ENCODE results near the gene MSH4. TPM values are rescaled to one million over a fixed set of nuclear protein-coding genes. Genes with fewer than 3 reads are reported as not detected.

The MSH4 gene
- total RNA-seq, 1 experiment from 2014 or later = 0.21 TPM

DNA sequence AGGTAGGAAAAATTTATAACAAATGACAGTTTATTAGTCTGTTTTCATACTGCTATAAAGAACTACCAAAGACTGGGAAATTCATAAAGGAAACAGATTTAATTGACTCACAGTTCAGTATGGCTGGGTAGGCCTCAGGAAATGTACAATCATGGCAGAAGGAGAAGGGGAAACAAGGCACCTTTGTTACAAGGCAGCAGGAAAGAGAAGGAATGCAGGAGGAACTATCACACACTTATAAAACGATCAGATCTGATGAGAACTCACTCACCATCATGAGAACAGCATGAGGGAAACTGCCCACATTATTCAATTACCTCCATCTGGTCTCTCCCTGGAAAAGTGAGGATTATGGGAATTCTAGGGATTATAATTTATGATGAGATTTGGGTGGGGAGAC is 74.3 kb downstream of the MSH4 start:
- Mint-ChIP-seq H3K9me3 (ENCODE audit: unreplicated experiment) (no peaks in the 10 kb centered on the region), H3K4me3 (ENCODE audit: unreplicated experiment) (no peak overlapping the region), H3K4me1 (ENCODE audit: insufficient read depth, unreplicated experiment) (no peaks in the 10 kb centered on the region), H3K27me3 (ENCODE audit: insufficient read depth, unreplicated experiment) (no peaks in the 10 kb centered on the region), H3K36me3 (ENCODE audit: insufficient read depth, unreplicated experiment) (no peaks in the 10 kb centered on the region), H3K27ac (ENCODE audit: low read depth, unreplicated experiment) (no peak overlapping the region)
- intact Hi-C loops (cut with micrococcal nuclease) = no loop called here
- DNase-seq (ENCODE audit: unreplicated experiment) = no peak
- POLR2A ChIA-PET = no interaction called here
- BruUV-seq (replicated peaks) = no TSS peak
- TF ChIP-seq, protein P1, sequence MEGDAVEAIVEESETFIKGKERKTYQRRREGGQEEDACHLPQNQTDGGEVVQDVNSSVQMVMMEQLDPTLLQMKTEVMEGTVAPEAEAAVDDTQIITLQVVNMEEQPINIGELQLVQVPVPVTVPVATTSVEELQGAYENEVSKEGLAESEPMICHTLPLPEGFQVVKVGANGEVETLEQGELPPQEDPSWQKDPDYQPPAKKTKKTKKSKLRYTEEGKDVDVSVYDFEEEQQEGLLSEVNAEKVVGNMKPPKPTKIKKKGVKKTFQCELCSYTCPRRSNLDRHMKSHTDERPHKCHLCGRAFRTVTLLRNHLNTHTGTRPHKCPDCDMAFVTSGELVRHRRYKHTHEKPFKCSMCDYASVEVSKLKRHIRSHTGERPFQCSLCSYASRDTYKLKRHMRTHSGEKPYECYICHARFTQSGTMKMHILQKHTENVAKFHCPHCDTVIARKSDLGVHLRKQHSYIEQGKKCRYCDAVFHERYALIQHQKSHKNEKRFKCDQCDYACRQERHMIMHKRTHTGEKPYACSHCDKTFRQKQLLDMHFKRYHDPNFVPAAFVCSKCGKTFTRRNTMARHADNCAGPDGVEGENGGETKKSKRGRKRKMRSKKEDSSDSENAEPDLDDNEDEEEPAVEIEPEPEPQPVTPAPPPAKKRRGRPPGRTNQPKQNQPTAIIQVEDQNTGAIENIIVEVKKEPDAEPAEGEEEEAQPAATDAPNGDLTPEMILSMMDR (IDR thresholded peaks at IDR 0.05; ENCODE audit: unreplicated experiment) = no peak
- CTCF ChIA-PET = no interaction called here

DNA sequence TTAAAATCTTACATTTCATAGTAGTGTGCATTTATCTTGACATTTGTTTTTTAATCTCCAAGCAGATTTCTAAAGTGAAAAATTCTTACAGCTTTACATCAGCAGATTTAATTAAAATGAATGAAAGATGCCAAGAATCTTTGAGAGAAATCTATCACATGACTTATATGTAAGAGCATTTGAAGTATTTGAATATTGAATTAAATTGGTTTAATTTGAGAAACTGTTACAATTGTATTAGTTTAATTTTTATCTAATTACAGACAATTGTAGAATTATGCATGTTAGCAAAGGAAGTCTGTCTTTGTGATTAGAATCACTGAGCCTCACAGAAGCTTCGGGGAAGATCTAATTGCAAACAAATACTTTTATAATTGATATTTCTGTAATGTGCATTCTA is 83.3 kb downstream of the MSH4 start:
- TF ChIP-seq, protein P1 (IDR thresholded peaks at IDR 0.05; ENCODE audit: unreplicated experiment) = no peak
- Mint-ChIP-seq H3K4me3 (ENCODE audit: unreplicated experiment) (no peak overlapping the region), H3K27me3 (ENCODE audit: insufficient read depth, unreplicated experiment) (no peaks in the 10 kb centered on the region), H3K9me3 (ENCODE audit: unreplicated experiment) (no peaks in the 10 kb centered on the region), H3K4me1 (ENCODE audit: insufficient read depth, unreplicated experiment) (no peaks in the 10 kb centered on the region), H3K36me3 (ENCODE audit: insufficient read depth, unreplicated experiment) (no peaks in the 10 kb centered on the region), H3K27ac (ENCODE audit: low read depth, unreplicated experiment) (no peak overlapping the region)
- ChIA-PET CTCF (interaction anchor here (0.6 kb wide), 2 partner anchors 111 to 521 kb away, joined by 3 to 4 read pairs; no protein-coding TSS in a partner anchor), POLR2A (no interaction called here)
- DNase-seq (ENCODE audit: unreplicated experiment) = no peak
- intact Hi-C loops (cut with micrococcal nuclease) = no loop called here
- BruUV-seq (replicated peaks) = no TSS peak

DNA sequence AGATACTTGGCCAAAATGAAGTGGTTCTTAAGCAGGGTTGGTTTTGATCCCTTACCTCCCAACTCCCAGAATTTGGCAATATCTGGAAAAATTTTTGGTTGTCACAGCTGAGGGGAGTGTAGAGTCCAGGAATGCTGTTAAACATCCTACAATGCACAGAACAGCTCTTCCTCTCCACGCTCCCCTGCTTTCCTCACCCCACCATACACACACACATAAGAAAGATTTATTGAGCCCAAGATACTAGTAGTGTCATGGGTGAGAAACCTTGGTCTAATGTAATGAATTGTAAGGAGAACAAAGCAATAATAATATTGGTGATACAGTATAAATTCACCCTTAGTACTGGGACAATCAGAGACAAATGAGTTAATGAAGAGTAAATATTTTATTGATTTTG is 87.8 kb downstream of the MSH4 start:
- no TSS peak for BruUV-seq (replicated peaks)
- H3K27ac Mint-ChIP-seq (ENCODE audit: low read depth, unreplicated experiment) = no peak overlapping the region
- ChIA-PET POLR2A (interaction anchor here (0.9 kb wide), 1 partner anchor 9 kb away, joined by 3 read pairs; no protein-coding TSS in a partner anchor), CTCF (no interaction called here)
- DNase-seq (ENCODE audit: unreplicated experiment) = no peak
- TF ChIP-seq, protein P1 (IDR thresholded peaks at IDR 0.05; ENCODE audit: unreplicated experiment) = no peak
- H3K9me3 Mint-ChIP-seq (ENCODE audit: unreplicated experiment) = no peaks in the 10 kb centered on the region
- no peak overlapping the region for H3K4me3 Mint-ChIP-seq (ENCODE audit: unreplicated experiment)
- H3K36me3 Mint-ChIP-seq (ENCODE audit: insufficient read depth, unreplicated experiment) = no peaks in the 10 kb centered on the region
- H3K27me3 Mint-ChIP-seq (ENCODE audit: insufficient read depth, unreplicated experiment) = no peaks in the 10 kb centered on the region
- H3K4me1 Mint-ChIP-seq (ENCODE audit: insufficient read depth, unreplicated experiment) = no peaks in the 10 kb centered on the region
- intact Hi-C loops (cut with micrococcal nuclease) = no loop called here

DNA sequence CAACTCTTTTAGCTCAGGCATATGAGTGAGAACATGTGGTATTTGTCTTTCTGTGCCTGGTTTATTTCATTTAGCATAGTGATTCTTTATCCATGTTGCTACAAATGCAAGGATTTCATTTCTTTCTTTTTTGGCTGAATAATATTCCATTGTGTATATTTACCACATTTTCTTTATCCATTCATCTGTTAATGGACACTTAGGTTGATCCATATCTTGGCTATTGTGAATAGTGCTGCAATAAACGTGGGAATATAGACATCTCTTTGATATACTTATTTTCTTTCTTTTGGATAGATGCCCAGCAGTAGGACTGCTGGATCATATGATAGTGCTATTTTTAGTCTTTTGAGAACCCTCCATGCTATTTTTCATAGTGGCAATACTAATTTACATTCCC is 104.7 kb downstream of the MSH4 start:
- Mint-ChIP-seq H3K36me3 (ENCODE audit: insufficient read depth, unreplicated experiment) (no peaks in the 10 kb centered on the region), H3K4me3 (ENCODE audit: unreplicated experiment) (no peak overlapping the region), H3K27ac (ENCODE audit: low read depth, unreplicated experiment) (no peak overlapping the region), H3K27me3 (ENCODE audit: insufficient read depth, unreplicated experiment) (peaks cover 31% of the 10 kb centered on the region), H3K9me3 (ENCODE audit: unreplicated experiment) (no peaks in the 10 kb centered on the region), H3K4me1 (ENCODE audit: insufficient read depth, unreplicated experiment) (no peaks in the 10 kb centered on the region)
- DNase-seq (ENCODE audit: unreplicated experiment) = no peak
- intact Hi-C loops (cut with micrococcal nuclease) = no loop called here
- BruUV-seq (replicated peaks) = no TSS peak
- TF ChIP-seq, protein P1 (IDR thresholded peaks at IDR 0.05; ENCODE audit: unreplicated experiment) = no peak
- ChIA-PET CTCF (interaction anchor here (0.6 to 1.0 kb wide), 3 partner anchors 9 to 102 kb away, joined by 3 read pairs; no protein-coding TSS in a partner anchor), POLR2A (interaction anchor here (0.6 kb wide), 2 partner anchors 13 to 647 kb away, joined by 3 read pairs; no protein-coding TSS in a partner anchor)
